GM19240 (cell line): ENCODE results near the gene COL3A1.
A peak's percentile ranks its signal among the peaks of the same experiment; 100 is the strongest.

ENCODE experiments used
- DNase-seq: peaks from one replicate; pipeline ENCODE4 v3.0.0; 2011; ENCODE audit warnings: low spot score; ENCODE audit not compliant: insufficient read length

The COL3A1 gene

GRCh38 chr2:189015359-189015758, 41.2 kb downstream of the COL3A1 start:
- no peak for DNase-seq

GRCh38 chr2:189016311-189016861, 42.2 kb downstream of the COL3A1 start:
- DNase-seq = no peak

- DNase-seq = no peak
These were observed 44.5 kb downstream of the COL3A1 start for GRCh38 chr2:189018631-189019030.

GRCh38 chr2:189020179-189020578, 46.0 kb downstream of the COL3A1 start:
- no peak for DNase-seq

- DNase-seq = no peak
These were observed 47.9 kb downstream of the COL3A1 start for GRCh38 chr2:189022053-189022481.

GRCh38 chr2:189022492-189022891, 48.3 kb downstream of the COL3A1 start:
- DNase-seq = no peak

- DNase-seq = peak; percentile 1
These were observed 50.9 kb downstream of the COL3A1 start for GRCh38 chr2:189024901-189025618.

- DNase-seq = no peak
These were observed 63.3 kb downstream of the COL3A1 start for GRCh38 chr2:189037518-189037917.

- DNase-seq = no peak
These were observed 71.7 kb downstream of the COL3A1 start for GRCh38 chr2:189045836-189046235.

GRCh38 chr2:189046320-189046719, 72.1 kb downstream of the COL3A1 start:
- DNase-seq = no peak

- DNase-seq = no peak
These were observed 73.2 kb downstream of the COL3A1 start for GRCh38 chr2:189047171-189047888.

- no peak for DNase-seq
These were observed 74.0 kb downstream of the COL3A1 start for GRCh38 chr2:189048189-189048588.

- DNase-seq = no peak
These were observed 75.6 kb downstream of the COL3A1 start for GRCh38 chr2:189049709-189050164.

GRCh38 chr2:189050165-189050712, 76.1 kb downstream of the COL3A1 start:
- no peak for DNase-seq

GRCh38 chr2:189056200-189057106, 82.3 kb downstream of the COL3A1 start:
- no peak for DNase-seq

GRCh38 chr2:189057316-189057715, 83.1 kb downstream of the COL3A1 start:
- DNase-seq = no peak

- DNase-seq = no peak
These were observed 86.0 kb downstream of the COL3A1 start for GRCh38 chr2:189060096-189060642.
